ENCODE data around the gene PRM3.

The PRM3 gene

GRCh38 chr16:11258553-11259492 is 14.6 kb downstream of the PRM3 start:
- DNase-seq: no peak

GRCh38 chr16:11257131-11257938 is 16.1 kb downstream of the PRM3 start:
- peak; percentile 72 for DNase-seq

GRCh38 chr16:11256661-11257130 is 16.7 kb downstream of the PRM3 start:
- DNase-seq: no peak

- DNase-seq: peak; percentile 68
These were observed 17.4 kb downstream of the PRM3 start, which contains the start of gene SOCS1 for GRCh38 chr16:11255737-11256660. SOCS1 (minus strand) TSS chr16:11256204; CDS start chr16:11255478, 726 bp downstream.

- DNase-seq: no peak
These were observed 18.3 kb downstream of the PRM3 start for GRCh38 chr16:11254913-11255736.

- DNase-seq: no peak
These were observed 19.2 kb downstream of the PRM3 start for GRCh38 chr16:11253995-11254912.

- DNase-seq: no peak
These were observed 20.1 kb downstream of the PRM3 start for GRCh38 chr16:11253009-11253994.

- no peak for DNase-seq
These were observed 20.9 kb downstream of the PRM3 start for GRCh38 chr16:11252482-11252931.

- DNase-seq: no peak
These were observed 21.6 kb downstream of the PRM3 start for GRCh38 chr16:11251525-11252481.

GRCh38 chr16:11250786-11251524 is 22.5 kb downstream of the PRM3 start:
- no peak for DNase-seq

- no peak for DNase-seq
These were observed 23.2 kb downstream of the PRM3 start for GRCh38 chr16:11250091-11250785.

- DNase-seq: no peak
These were observed 24.0 kb downstream of the PRM3 start for GRCh38 chr16:11249233-11250061.

- DNase-seq: no peak
These were observed 25.3 kb downstream of the PRM3 start for GRCh38 chr16:11248133-11248532.

- DNase-seq: no peak
These were observed 27.4 kb downstream of the PRM3 start for GRCh38 chr16:11245988-11246387.

- no peak for DNase-seq
These were observed 28.1 kb downstream of the PRM3 start for GRCh38 chr16:11245222-11245737.
